H9 (cell line): ENCODE measurements around the gene PLEKHG7. TPM values are rescaled to one million over a fixed set of nuclear protein-coding genes. Genes with fewer than 3 reads are reported as not detected.

Experiments
- DNase-seq: peaks from one replicate; pipeline ENCODE4 v3.0.0-alpha.2; 2017
- H2AFZ ChIP-seq: one replicate; pipeline ENCODE4 v1.6.1; 2013; ENCODE audit warnings: mild to moderate bottlenecking, low read length, control low read depth, moderate library complexity
- H2AK5ac ChIP-seq: 2 replicates; pipeline ENCODE4 v1.6.1; 2013; ENCODE audit warnings: low read length, control low read depth, mixed read lengths; ENCODE audit not compliant: insufficient read length
- H2BK120ac ChIP-seq: one replicate; pipeline ENCODE4 v1.6.1; 2013; ENCODE audit warnings: low read depth, mild to moderate bottlenecking, low read length, control low read depth, inconsistent platforms; ENCODE audit not compliant: poor library complexity, severe bottlenecking
- H2BK12ac ChIP-seq: 2 replicates; pipeline ENCODE4 v1.6.1; 2013; ENCODE audit warnings: low read length, control low read depth, mixed read lengths, low read depth; ENCODE audit not compliant: insufficient read length
- H2BK15ac ChIP-seq: 2 replicates; pipeline ENCODE4 v1.6.1; 2013; ENCODE audit warnings: low read depth, low read length, control low read depth
- H2BK20ac ChIP-seq: one replicate; pipeline ENCODE4 v1.6.1; 2013; ENCODE audit warnings: low read depth, mild to moderate bottlenecking, low read length, control low read depth, inconsistent platforms; ENCODE audit not compliant: poor library complexity, severe bottlenecking
- H2BK5ac ChIP-seq: 2 replicates; pipeline ENCODE4 v1.6.1; 2013; ENCODE audit warnings: low read length, control low read depth, mixed read lengths; ENCODE audit not compliant: insufficient read length
- H3K14ac ChIP-seq: 2 replicates; pipeline ENCODE4 v1.6.1; 2013; ENCODE audit warnings: low read length, control low read depth; ENCODE audit not compliant: insufficient read depth
- H3K18ac ChIP-seq: 2 replicates; pipeline ENCODE4 v1.6.1; 2013; ENCODE audit warnings: low read depth, mild to moderate bottlenecking, mixed read lengths, low read length, control low read depth; ENCODE audit not compliant: insufficient read length
- H3K23ac ChIP-seq: 2 replicates; pipeline ENCODE4 v1.6.1; 2013; ENCODE audit warnings: low read length, control low read depth, mixed read lengths, low read depth; ENCODE audit not compliant: insufficient read length
- H3K23me2 ChIP-seq: 2 replicates; pipeline ENCODE4 v1.6.1; 2013; ENCODE audit warnings: low read depth, mild to moderate bottlenecking, mixed read lengths, low read length, control low read depth; ENCODE audit not compliant: insufficient read length, poor library complexity, severe bottlenecking
- H3K27ac ChIP-seq: 2 replicates; pipeline ENCODE4 v1.5.1; 2013; ENCODE audit warnings: low read length, control low read depth, mixed read lengths, low read depth; ENCODE audit not compliant: insufficient read length
- H3K27me3 ChIP-seq: 2 replicates; pipeline ENCODE4 v1.6.1; 2013; ENCODE audit warnings: low read length, control low read depth, inconsistent platforms; ENCODE audit not compliant: insufficient read depth
- H3K4ac ChIP-seq: 2 replicates; pipeline ENCODE4 v1.6.1; 2013; ENCODE audit warnings: low read depth, mild to moderate bottlenecking, control low read depth, inconsistent platforms, low read length, moderate library complexity
- H3K4me1 ChIP-seq: 2 replicates; pipeline ENCODE4 v1.6.1; 2013; ENCODE audit warnings: low read length, control low read depth, inconsistent platforms; ENCODE audit not compliant: insufficient read depth
- H3K4me2 ChIP-seq: 2 replicates; pipeline ENCODE4 v1.6.1; 2013; ENCODE audit warnings: low read length, control low read depth, mixed read lengths; ENCODE audit not compliant: insufficient read length, insufficient read depth
- H3K56ac ChIP-seq: 2 replicates; pipeline ENCODE4 v1.6.1; 2013; ENCODE audit warnings: low read depth, mild to moderate bottlenecking, mixed read lengths, low read length, control low read depth; ENCODE audit not compliant: insufficient read length
- H3K79me1 ChIP-seq: 2 replicates; pipeline ENCODE4 v1.6.1; 2013; ENCODE audit warnings: low read depth, mild to moderate bottlenecking, moderate library complexity, low read length, control low read depth, inconsistent platforms; ENCODE audit not compliant: insufficient read depth, poor library complexity, severe bottlenecking
- H3K79me2 ChIP-seq: 2 replicates; pipeline ENCODE4 v1.6.1; 2013; ENCODE audit warnings: low read length, control low read depth, inconsistent platforms; ENCODE audit not compliant: insufficient read depth
- H3K9ac ChIP-seq: 2 replicates; pipeline ENCODE4 v1.6.1; 2013; ENCODE audit warnings: low read length, control low read depth, mixed read lengths; ENCODE audit not compliant: insufficient read length; ENCODE audit errors: extremely low read depth
- H3K9me3 ChIP-seq: one replicate; pipeline ENCODE4 v1.6.1; 2013; ENCODE audit warnings: low read depth, low read length, inconsistent platforms; ENCODE audit not compliant: control insufficient read depth
- H3T11ph ChIP-seq: one replicate; pipeline ENCODE4 v1.6.1; 2013; ENCODE audit warnings: mild to moderate bottlenecking, low read length, control low read depth, inconsistent platforms
- H4K20me1 ChIP-seq: one replicate; pipeline ENCODE4 v1.6.1; 2013; ENCODE audit not compliant: control insufficient read depth, insufficient read length, insufficient read depth
- H4K5ac ChIP-seq: 2 replicates; pipeline ENCODE4 v1.6.1; 2013; ENCODE audit warnings: low read depth, mild to moderate bottlenecking, mixed read lengths, low read length, control low read depth; ENCODE audit not compliant: insufficient read length
- H4K8ac ChIP-seq: replicated peaks from 2 replicates; pipeline ENCODE4 v1.6.1; 2013; ENCODE audit warnings: low read length, control low read depth, mixed read lengths, low read depth; ENCODE audit not compliant: insufficient read length
- H4K91ac ChIP-seq: 2 replicates; pipeline ENCODE4 v1.6.1; 2013; ENCODE audit warnings: low read depth, mild to moderate bottlenecking, moderate library complexity, mixed read lengths, low read length, control low read depth; ENCODE audit not compliant: insufficient read length
- H3K27ac Mint-ChIP-seq, 3 experiments: 2 replicates in 2 of 3; 3 replicates in 1 of 3; pipeline ENCODE4 v1.8.0; 2020 to 2021; ENCODE audit warnings: mixed read lengths in 3 of 3, mild to moderate bottlenecking in 1 of 3, moderate library complexity in 1 of 3
- H3K27me3 Mint-ChIP-seq: 2 replicates; pipeline ENCODE4 v1.8.0; 2021; ENCODE audit warnings: low read depth, mild to moderate bottlenecking, moderate library complexity, mixed read lengths
- H3K36me3 Mint-ChIP-seq, 3 experiments: 2 replicates in 2 of 3; 3 replicates in 1 of 3; pipeline ENCODE4 v1.8.0; 2020 to 2021; ENCODE audit warnings: low read depth in 3 of 3, mixed read lengths in 3 of 3; ENCODE audit not compliant: insufficient read depth in 1 of 3
- H3K4me1 Mint-ChIP-seq, 2 experiments: 2 replicates each; pipeline ENCODE4 v1.8.0; 2020; ENCODE audit warnings: mixed read lengths in 2 of 2
- H3K4me3 Mint-ChIP-seq, 2 experiments: 2 replicates in 1 of 2; 3 replicates in 1 of 2; pipeline ENCODE4 v1.8.0; 2020 to 2021; ENCODE audit warnings: mild to moderate bottlenecking in 2 of 2, mixed read lengths in 2 of 2, moderate library complexity in 1 of 2
- H3K9me3 Mint-ChIP-seq, 2 experiments: 2 replicates in 1 of 2; 3 replicates in 1 of 2; pipeline ENCODE4 v1.8.0; 2020; ENCODE audit warnings: mild to moderate bottlenecking in 2 of 2, mixed read lengths in 2 of 2, moderate library complexity in 1 of 2
- total RNA-seq: library from RNA; stranded (reverse); gene quantifications from 2 replicates; pipeline ENCODE4 v1.2.1, GENCODE V29; 2021
- TF ChIP-seq, protein P1 (sequence below): fragments of 200-600 bp; sonication (generic); conservative IDR thresholded peaks from 3 replicates; pipeline ENCODE4 v1.8.0; 2021; ENCODE audit warnings: antibody characterized with exemption, mild to moderate bottlenecking

PLEKHG7 gene
- total RNA-seq, 1 experiment from 2014 or later: not detected

- H3K4ac ChIP-seq: no peak overlapping the region
- no peak overlapping the region for H3K27ac ChIP-seq
- H4K8ac ChIP-seq: no peak overlapping the region
- no peaks in the 10 kb centered on the region for H4K20me1 ChIP-seq
- Mint-ChIP-seq H3K27me3 (no peaks in the 10 kb centered on the region), H3K36me3 (peaks cover 12 to 29% (median 14%) of the 10 kb centered on the region in 3 experiments), H3K9me3 (peaks cover 0 to 7% of the 10 kb centered on the region in 2 experiments; a peak in 2 of 5 replicates), H3K27ac (no peak overlapping the region), H3K4me3 (no peak overlapping the region), H3K4me1 (no peaks in the 10 kb centered on the region)
- no peak overlapping the region for H2BK12ac ChIP-seq
- no peaks in the 10 kb centered on the region for H3K4me1 ChIP-seq
- no peak overlapping the region for H2BK120ac ChIP-seq
- no peaks in the 10 kb centered on the region for H3K27me3 ChIP-seq
- no peak overlapping the region for H2BK5ac ChIP-seq
- H2BK15ac ChIP-seq: no peak overlapping the region
- H3T11ph ChIP-seq: no peak overlapping the region
- TF ChIP-seq, protein P1, sequence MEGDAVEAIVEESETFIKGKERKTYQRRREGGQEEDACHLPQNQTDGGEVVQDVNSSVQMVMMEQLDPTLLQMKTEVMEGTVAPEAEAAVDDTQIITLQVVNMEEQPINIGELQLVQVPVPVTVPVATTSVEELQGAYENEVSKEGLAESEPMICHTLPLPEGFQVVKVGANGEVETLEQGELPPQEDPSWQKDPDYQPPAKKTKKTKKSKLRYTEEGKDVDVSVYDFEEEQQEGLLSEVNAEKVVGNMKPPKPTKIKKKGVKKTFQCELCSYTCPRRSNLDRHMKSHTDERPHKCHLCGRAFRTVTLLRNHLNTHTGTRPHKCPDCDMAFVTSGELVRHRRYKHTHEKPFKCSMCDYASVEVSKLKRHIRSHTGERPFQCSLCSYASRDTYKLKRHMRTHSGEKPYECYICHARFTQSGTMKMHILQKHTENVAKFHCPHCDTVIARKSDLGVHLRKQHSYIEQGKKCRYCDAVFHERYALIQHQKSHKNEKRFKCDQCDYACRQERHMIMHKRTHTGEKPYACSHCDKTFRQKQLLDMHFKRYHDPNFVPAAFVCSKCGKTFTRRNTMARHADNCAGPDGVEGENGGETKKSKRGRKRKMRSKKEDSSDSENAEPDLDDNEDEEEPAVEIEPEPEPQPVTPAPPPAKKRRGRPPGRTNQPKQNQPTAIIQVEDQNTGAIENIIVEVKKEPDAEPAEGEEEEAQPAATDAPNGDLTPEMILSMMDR: no peak
- H2BK20ac ChIP-seq: no peak overlapping the region
- no peak overlapping the region for H2AFZ ChIP-seq
- H3K79me2 ChIP-seq: no peaks in the 10 kb centered on the region
- H3K18ac ChIP-seq: no peak overlapping the region
- no peaks in the 10 kb centered on the region for H3K79me1 ChIP-seq
- no peak overlapping the region for H4K5ac ChIP-seq
- H4K91ac ChIP-seq: no peak overlapping the region
- H3K14ac ChIP-seq: no peak overlapping the region
- no peak for DNase-seq
- no peak overlapping the region for H3K56ac ChIP-seq
- no peak overlapping the region for H2AK5ac ChIP-seq
- H3K9ac ChIP-seq: no peak overlapping the region
- no peak overlapping the region for H3K23ac ChIP-seq
- H3K4me2 ChIP-seq: no peak overlapping the region
- no peaks in the 10 kb centered on the region for H3K9me3 ChIP-seq
- no peaks in the 10 kb centered on the region for H3K23me2 ChIP-seq
These were observed 93.9 kb downstream of the PLEKHG7 start for GRCh38 chr12:92796650-92797049.
